B cell (primary cell): ENCODE results near the gene OR52K1.

Source experiments
- CTCF ChIP-seq: fragments of 200-600 bp; IDR thresholded peaks from one replicate; pipeline ENCODE4 v1.8.0; 2022; ENCODE audit warnings: antibody characterized with exemption, mild to moderate bottlenecking
- EZH2 ChIP-seq: IDR thresholded peaks from 2 replicates; pipeline ENCODE4 v1.6.1; 2012; ENCODE audit warnings: borderline replicate concordance, low read depth, mild to moderate bottlenecking, moderate library complexity, low read length; ENCODE audit not compliant: insufficient read depth, poor library complexity, severe bottlenecking

- no peak for TF ChIP-seq CTCF
- no peak for TF ChIP-seq EZH2
Measured at GRCh38 chr11:4443232-4443891, 39.1 kb upstream of the OR52K1 start.
